ES-I3 (cell line): ENCODE results near the gene FAM168A.

Experiments used
- H3K36me3 ChIP-seq: 2 replicates; pipeline ENCODE4 v1.6.1; 2013; ENCODE audit warnings: mild to moderate bottlenecking, low read length, control low read depth, moderate library complexity; ENCODE audit not compliant: insufficient read depth
- H3K4me1 ChIP-seq: 2 replicates; pipeline ENCODE4 v1.6.1; 2013; ENCODE audit warnings: mild to moderate bottlenecking, control low read depth, low read length; ENCODE audit not compliant: insufficient read depth
- H3K9ac ChIP-seq: 2 replicates; pipeline ENCODE4 v1.6.1; 2013; ENCODE audit warnings: low read depth, mild to moderate bottlenecking, low read length, moderate library complexity
- H3K9me3 ChIP-seq: 2 replicates; pipeline ENCODE4 v1.6.1; 2013; ENCODE audit warnings: mild to moderate bottlenecking, low read length, moderate library complexity; ENCODE audit not compliant: control insufficient read depth, insufficient read depth

The FAM168A gene

DNA sequence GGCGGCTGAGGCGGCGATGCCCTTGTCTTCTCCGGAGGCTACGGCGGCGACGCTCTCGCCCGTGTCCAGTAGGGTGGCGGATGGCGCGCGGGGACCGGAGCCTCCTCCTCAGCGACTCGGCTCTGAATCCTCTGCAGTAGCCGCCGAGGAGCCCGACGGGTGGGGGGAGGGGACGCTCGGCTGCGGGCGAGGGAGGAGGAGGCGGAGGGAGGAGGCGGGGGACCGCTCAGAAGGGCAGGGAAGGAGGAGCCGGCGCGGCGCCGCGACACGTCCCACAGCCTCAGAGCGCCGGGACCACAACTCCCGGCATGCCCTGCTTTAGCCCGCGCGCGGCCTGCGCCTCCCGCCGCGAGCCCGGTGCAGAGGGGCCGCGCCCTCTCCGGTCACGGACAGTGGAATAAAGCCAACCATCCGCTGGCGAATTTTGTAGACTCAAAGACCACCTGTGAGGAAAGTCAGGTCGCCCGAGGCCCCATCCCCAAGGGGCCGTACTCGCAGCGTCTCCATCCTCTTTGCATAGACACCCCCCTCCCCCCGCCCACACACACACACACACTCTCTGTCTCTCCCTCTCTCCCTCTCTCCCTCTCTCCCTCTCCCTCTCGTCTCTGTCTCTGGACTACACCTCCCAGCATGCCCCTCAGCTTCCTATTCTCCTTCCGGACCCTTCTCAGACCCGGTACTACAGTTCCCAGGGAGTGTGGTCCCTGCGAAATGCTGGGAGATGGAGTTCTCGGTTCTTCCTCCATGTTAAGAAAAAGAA is at the start of gene FAM168A:
TSS of gene FAM168A (minus strand) at position 157 of the 763 bp plus-strand sequence. CDS start 129,638 bp downstream, outside the sequence.
- H3K4me1 ChIP-seq = 0 out of 2 replicates have a peak, but pooled peaks cover 11% of the 10 kb centered on the region

GRCh38 chr11:73647459-73648100 is 49.7 kb upstream of the FAM168A start:
- Histone ChIP-seq H3K4me1 (peaks cover 29% of the 10 kb centered on the region), H3K9ac (peak overlapping the region; percentile 42; the same call in 1 of the 2 replicates), H3K9me3 (no peaks in the 10 kb centered on the region), H3K36me3 (no peaks in the 10 kb centered on the region)

More for the DNA sequence above, at the start of gene FAM168A:
- Histone ChIP-seq H3K9me3 (no peaks in the 10 kb centered on the region), H3K9ac (peak within 1 kb of the TSS; percentile 98), H3K36me3 (no peaks in the 10 kb centered on the region)

GRCh38 chr11:73645972-73646631 is 48.2 kb upstream of the FAM168A start, which contains the start of gene PLEKHB1:
Gene PLEKHB1, plus strand, starts transcription at chr11:73646581. Its CDS starts 28 bp downstream, at chr11:73646609.
- H3K4me1 ChIP-seq = peaks cover 23% of the 10 kb centered on the region
- no peaks in the 10 kb centered on the region for H3K36me3 ChIP-seq
- H3K9me3 ChIP-seq = no peaks in the 10 kb centered on the region
- peak within 1 kb of the TSS; percentile 75 for H3K9ac ChIP-seq

DNA sequence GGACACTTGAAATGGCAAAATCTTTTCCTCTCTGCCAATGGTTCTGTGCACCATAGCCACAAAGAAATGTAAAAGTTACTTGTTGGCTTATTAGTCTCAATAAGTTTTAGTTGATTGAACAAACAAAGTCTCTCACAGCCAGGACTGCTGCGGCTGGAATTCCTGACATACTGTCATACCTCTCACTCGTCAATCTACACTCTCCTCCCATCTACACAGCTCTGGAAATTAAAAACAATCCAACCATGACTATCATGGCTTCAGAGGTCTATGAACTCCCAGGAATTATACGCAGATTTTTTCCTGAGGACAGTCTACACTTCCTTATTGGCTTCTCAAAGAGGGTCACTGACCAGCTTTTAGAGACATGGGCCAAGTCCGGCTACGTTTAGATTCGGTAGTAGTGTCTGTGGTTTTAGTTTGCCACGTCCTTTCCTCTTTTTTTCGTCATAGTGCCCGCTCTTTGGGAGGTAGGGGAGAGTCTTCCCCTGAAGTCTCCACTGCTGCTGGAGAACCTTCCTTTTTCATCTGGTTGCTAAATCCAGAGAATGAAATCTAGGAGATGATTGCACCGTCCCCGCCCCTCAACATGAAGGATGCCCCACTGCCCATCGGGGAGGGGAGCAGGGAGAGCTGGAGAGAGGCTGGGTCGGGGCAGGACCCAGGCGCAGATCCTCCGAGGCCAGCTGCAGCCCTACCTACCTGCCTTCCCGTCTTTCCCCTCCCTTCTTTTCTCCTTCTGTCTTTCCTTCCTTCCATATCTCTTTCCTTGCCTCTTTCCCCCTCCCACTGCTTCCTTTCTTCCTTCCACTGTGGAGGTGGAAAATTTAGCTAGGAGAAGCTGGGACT is 47.4 kb upstream of the FAM168A start:
- Histone ChIP-seq H3K4me1 (peaks cover 23% of the 10 kb centered on the region), H3K9me3 (no peaks in the 10 kb centered on the region), H3K36me3 (no peaks in the 10 kb centered on the region), H3K9ac (peak overlapping the region; percentile 75; the same call in 1 of the 2 replicates)

- H3K9ac ChIP-seq = no peak overlapping the region
- no peaks in the 10 kb centered on the region for H3K9me3 ChIP-seq
- peaks cover 8% of the 10 kb centered on the region; the same call in 1 of the 2 replicates for H3K4me1 ChIP-seq
Measured at GRCh38 chr11:73641668-73642067, 43.8 kb upstream of the FAM168A start.

DNA sequence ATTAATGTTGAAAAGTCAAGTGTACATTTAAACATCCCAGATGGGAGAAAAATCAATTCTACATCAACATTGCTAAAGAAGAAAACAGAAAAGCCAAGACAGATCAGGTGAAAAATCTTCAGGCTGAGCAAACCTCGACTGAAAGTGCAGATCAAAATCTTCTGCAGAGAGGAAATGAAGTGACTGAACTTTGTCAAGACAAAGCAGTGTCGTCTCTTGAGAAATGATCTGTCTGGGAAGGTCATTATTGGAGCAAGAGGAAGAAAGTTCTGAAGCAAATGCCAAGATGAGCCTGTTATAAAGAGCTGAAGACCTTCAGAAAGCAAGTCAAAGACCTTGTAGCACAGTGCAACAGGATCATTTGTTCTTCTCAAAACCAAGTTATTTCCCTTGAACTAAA is 42.7 kb upstream of the FAM168A start:
- Histone ChIP-seq H3K36me3 (no peaks in the 10 kb centered on the region), H3K9ac (no peak overlapping the region), H3K4me1 (peaks cover 6% of the 10 kb centered on the region; the same call in 1 of the 2 replicates), H3K9me3 (no peaks in the 10 kb centered on the region)

More at GRCh38 chr11:73641668-73642067, 43.8 kb upstream of the FAM168A start:
- H3K36me3 ChIP-seq = no peaks in the 10 kb centered on the region

DNA sequence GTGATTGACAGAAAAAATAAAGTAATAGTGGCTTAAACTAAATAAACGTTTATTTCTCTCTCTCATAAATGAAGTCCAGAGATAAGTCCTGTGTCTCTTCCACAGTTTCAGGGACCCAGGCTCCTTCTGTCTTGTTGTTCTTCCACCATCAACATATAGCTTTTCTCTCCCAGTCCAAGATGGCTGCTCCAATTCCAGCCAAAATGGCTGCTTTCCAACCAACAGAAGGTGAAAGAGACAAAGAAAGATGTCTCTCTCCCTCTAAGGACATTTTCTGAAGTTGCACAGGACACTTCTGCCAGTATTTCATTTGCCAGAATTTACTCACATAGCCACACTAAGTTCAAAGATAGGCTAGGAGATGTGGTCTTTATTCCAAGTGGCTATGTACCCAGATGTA is 39.1 kb upstream of the FAM168A start:
- Histone ChIP-seq H3K36me3 (no peaks in the 10 kb centered on the region), H3K4me1 (no peaks in the 10 kb centered on the region), H3K9me3 (no peaks in the 10 kb centered on the region), H3K9ac (no peak overlapping the region)

DNA sequence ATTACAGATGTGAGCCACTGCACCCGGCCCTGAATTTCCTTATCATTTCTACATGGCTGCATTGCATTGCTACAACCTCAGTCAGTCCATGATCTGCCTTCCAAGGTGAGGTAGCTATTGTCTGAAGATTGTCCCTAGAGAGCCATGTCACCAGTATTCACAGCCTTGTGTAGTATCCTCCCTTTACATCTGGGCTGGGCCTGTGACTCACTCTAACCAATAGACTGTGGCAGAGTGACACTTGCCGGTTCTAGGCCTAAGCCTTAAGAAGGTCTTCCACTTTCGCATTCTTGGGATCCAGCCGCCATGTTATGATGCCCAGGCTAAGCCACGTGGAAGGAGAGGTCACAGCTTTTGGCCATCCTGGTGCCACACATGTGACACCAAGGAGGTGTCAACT is 38.3 kb upstream of the FAM168A start:
- Histone ChIP-seq H3K4me1 (no peaks in the 10 kb centered on the region), H3K36me3 (no peaks in the 10 kb centered on the region), H3K9ac (no peak overlapping the region), H3K9me3 (no peaks in the 10 kb centered on the region)

- Histone ChIP-seq H3K36me3 (no peaks in the 10 kb centered on the region), H3K4me1 (no peaks in the 10 kb centered on the region)
Measured at GRCh38 chr11:73635721-73636120, 37.8 kb upstream of the FAM168A start.

GRCh38 chr11:73633999-73634398 is 36.1 kb upstream of the FAM168A start:
- H3K4me1 ChIP-seq = peaks cover 7% of the 10 kb centered on the region; the same call in 1 of the 2 replicates
- no peaks in the 10 kb centered on the region for H3K36me3 ChIP-seq
- H3K9ac ChIP-seq = no peak overlapping the region
- no peaks in the 10 kb centered on the region for H3K9me3 ChIP-seq

More at GRCh38 chr11:73635721-73636120, 37.8 kb upstream of the FAM168A start:
- Histone ChIP-seq H3K9me3 (no peaks in the 10 kb centered on the region), H3K9ac (no peak overlapping the region)

GRCh38 chr11:73632996-73633395 is 35.1 kb upstream of the FAM168A start:
- Histone ChIP-seq H3K4me1 (peaks cover 7% of the 10 kb centered on the region; the same call in 1 of the 2 replicates), H3K9ac (no peak overlapping the region), H3K36me3 (no peaks in the 10 kb centered on the region), H3K9me3 (no peaks in the 10 kb centered on the region)

DNA sequence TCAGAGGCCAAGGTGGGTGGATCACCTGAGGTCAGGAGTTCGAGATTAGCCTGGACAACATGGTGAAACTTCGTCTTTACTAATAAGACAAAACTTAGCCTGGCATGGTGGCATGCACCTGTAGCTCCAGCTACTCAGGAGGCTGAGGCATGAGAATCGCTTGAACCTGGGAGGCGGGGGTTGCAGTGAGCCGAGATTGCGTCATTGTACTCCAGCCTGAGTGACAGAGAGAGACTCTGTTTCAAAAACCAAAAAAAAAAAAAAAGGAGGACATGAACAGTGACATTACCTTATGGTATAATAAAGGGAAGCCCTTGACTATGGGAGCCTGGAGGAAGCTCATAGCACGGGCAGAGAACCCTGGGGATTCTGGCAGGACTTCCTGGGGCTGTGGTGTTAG is 32.0 kb upstream of the FAM168A start:
- no peaks in the 10 kb centered on the region for H3K9me3 ChIP-seq
- peaks cover 7% of the 10 kb centered on the region; the same call in 1 of the 2 replicates for H3K4me1 ChIP-seq
- H3K9ac ChIP-seq = no peak overlapping the region
- H3K36me3 ChIP-seq = no peaks in the 10 kb centered on the region

- H3K9ac ChIP-seq = no peak overlapping the region; the same call in 1 of the 2 replicates
- no peaks in the 10 kb centered on the region for H3K36me3 ChIP-seq
- no peaks in the 10 kb centered on the region for H3K9me3 ChIP-seq
- peaks cover 7% of the 10 kb centered on the region; the same call in 1 of the 2 replicates for H3K4me1 ChIP-seq
Measured at GRCh38 chr11:73625696-73626318, 27.9 kb upstream of the FAM168A start.
